ENCODE data around the gene TRRAP.

The TRRAP gene

GRCh38 chr7:98866765-98867164 lies 11.6 kb upstream of the TRRAP start:
- Histone ChIP-seq H3K4me3 (ENCODE audit: low read depth, low read length) (no peak overlapping the region), H3K4me1 (ENCODE audit: control insufficient read depth, insufficient read depth, low read length) (peaks cover 3% of the 10 kb centered on the region; the same call in 1 of the 2 replicates), H3K27ac (ENCODE audit: extremely low read depth, low read depth, low read length) (no peak overlapping the region), H3K9me3 (ENCODE audit: control insufficient read depth, insufficient read depth, low read depth, low read length) (no peaks in the 10 kb centered on the region), H3K36me3 (ENCODE audit: control insufficient read depth in 2 of 2, insufficient read depth in 1 of 2, low read length in 2 of 2) (no peaks in the 10 kb centered on the region)
- CTCF ChIA-PET: interaction anchor here (0.6 to 1.6 kb wide), 3 partner anchors 25 to 444 kb away, joined by 3 to 6 read pairs (median 5); no protein-coding TSS in a partner anchor
- TF ChIP-seq SCRT1 (tag by site-specific recombination; IDR thresholded peaks at IDR 0.05; ENCODE audit: borderline replicate concordance): peak; percentile 81; the same call in 1 of the 2 replicates
- peak; percentile 82 for TF ChIP-seq SCRT2 (tag by site-specific recombination; IDR thresholded peaks at IDR 0.05)
- TF ChIP-seq ZNF324 (tag by site-specific recombination; IDR thresholded peaks at IDR 0.05): no peak
- TF ChIP-seq ZNF660 (tag by site-specific recombination; IDR thresholded peaks at IDR 0.05): no peak
- no peak for TF ChIP-seq GLI2 (tag by site-specific recombination; IDR thresholded peaks at IDR 0.05; ENCODE audit: borderline replicate concordance, low read depth)
- no peak for TF ChIP-seq ZNF114 (tag by site-specific recombination; IDR thresholded peaks at IDR 0.05)
- no peak for TF ChIP-seq ZNF600 (tag by site-specific recombination; IDR thresholded peaks at IDR 0.05)
- POLR2A ChIA-PET: interaction anchor here (0.6 to 1.4 kb wide), 2 partner anchors 10 to 12 kb away, joined by 4 to 7 read pairs; partner anchors contain the start of gene TRRAP

GRCh38 chr7:98868450-98868849 lies 9.9 kb upstream of the TRRAP start:
- TF ChIP-seq SCRT2 (tag by site-specific recombination; IDR thresholded peaks at IDR 0.05): no peak
- TF ChIP-seq EGR2 (tag by site-specific recombination; IDR thresholded peaks at IDR 0.05; ENCODE audit: low read depth): no peak
- no peak for TF ChIP-seq ZNF146 (tag by site-specific recombination; IDR thresholded peaks at IDR 0.05)
- TF ChIP-seq ZNF292 (tag by site-specific recombination; IDR thresholded peaks at IDR 0.05; ENCODE audit: borderline replicate concordance, low read depth): no peak
- TF ChIP-seq ZNF16 (tag by site-specific recombination; IDR thresholded peaks at IDR 0.05; ENCODE audit: low read depth): no peak
- no peak for TF ChIP-seq SP2 (tag by site-specific recombination; IDR thresholded peaks at IDR 0.05)
- TF ChIP-seq TRIM28 (IDR thresholded peaks at IDR 0.05; ENCODE audit: borderline replicate concordance, low read length): no peak
- TF ChIP-seq GLIS2 (tag by site-specific recombination; IDR thresholded peaks at IDR 0.05): no peak
- no peak for TF ChIP-seq ZNF211 (tag by site-specific recombination; IDR thresholded peaks at IDR 0.05; ENCODE audit: low read depth)
- no peak for TF ChIP-seq ZNF140 (tag by site-specific recombination; IDR thresholded peaks at IDR 0.05)
- TF ChIP-seq HOXC10 (CRISPR knock-in tag; IDR thresholded peaks at IDR 0.05): no peak
- no peak for TF ChIP-seq ZNF280C (tag by site-specific recombination; IDR thresholded peaks at IDR 0.05)
- TF ChIP-seq ZNF792 (tag by site-specific recombination; IDR thresholded peaks at IDR 0.05): no peak
- no peak for TF ChIP-seq ZSCAN23 (tag by site-specific recombination; IDR thresholded peaks at IDR 0.05)
- no peak for TF ChIP-seq ZBTB49 (tag by site-specific recombination; IDR thresholded peaks at IDR 0.05; ENCODE audit: low read depth)
- Histone ChIP-seq H3K36me3 (ENCODE audit: control insufficient read depth in 2 of 2, insufficient read depth in 1 of 2, low read length in 2 of 2) (no peaks in the 10 kb centered on the region), H3K4me1 (ENCODE audit: control insufficient read depth, insufficient read depth, low read length) (peaks cover 3% of the 10 kb centered on the region; the same call in 1 of the 2 replicates), H3K9me3 (ENCODE audit: control insufficient read depth, insufficient read depth, low read depth, low read length) (no peaks in the 10 kb centered on the region), H3K27ac (ENCODE audit: extremely low read depth, low read depth, low read length) (no peak overlapping the region), H3K4me3 (ENCODE audit: low read depth, low read length) (no peak overlapping the region)
- ChIA-PET POLR2A (no interaction called here), CTCF (no interaction called here)

Measured in HEK293 (cell line).